ENCODE measurements around the gene NPC1L1.
A peak's percentile ranks its signal among the peaks of the same experiment; 100 is the strongest.

NPC1L1 gene, protein sequence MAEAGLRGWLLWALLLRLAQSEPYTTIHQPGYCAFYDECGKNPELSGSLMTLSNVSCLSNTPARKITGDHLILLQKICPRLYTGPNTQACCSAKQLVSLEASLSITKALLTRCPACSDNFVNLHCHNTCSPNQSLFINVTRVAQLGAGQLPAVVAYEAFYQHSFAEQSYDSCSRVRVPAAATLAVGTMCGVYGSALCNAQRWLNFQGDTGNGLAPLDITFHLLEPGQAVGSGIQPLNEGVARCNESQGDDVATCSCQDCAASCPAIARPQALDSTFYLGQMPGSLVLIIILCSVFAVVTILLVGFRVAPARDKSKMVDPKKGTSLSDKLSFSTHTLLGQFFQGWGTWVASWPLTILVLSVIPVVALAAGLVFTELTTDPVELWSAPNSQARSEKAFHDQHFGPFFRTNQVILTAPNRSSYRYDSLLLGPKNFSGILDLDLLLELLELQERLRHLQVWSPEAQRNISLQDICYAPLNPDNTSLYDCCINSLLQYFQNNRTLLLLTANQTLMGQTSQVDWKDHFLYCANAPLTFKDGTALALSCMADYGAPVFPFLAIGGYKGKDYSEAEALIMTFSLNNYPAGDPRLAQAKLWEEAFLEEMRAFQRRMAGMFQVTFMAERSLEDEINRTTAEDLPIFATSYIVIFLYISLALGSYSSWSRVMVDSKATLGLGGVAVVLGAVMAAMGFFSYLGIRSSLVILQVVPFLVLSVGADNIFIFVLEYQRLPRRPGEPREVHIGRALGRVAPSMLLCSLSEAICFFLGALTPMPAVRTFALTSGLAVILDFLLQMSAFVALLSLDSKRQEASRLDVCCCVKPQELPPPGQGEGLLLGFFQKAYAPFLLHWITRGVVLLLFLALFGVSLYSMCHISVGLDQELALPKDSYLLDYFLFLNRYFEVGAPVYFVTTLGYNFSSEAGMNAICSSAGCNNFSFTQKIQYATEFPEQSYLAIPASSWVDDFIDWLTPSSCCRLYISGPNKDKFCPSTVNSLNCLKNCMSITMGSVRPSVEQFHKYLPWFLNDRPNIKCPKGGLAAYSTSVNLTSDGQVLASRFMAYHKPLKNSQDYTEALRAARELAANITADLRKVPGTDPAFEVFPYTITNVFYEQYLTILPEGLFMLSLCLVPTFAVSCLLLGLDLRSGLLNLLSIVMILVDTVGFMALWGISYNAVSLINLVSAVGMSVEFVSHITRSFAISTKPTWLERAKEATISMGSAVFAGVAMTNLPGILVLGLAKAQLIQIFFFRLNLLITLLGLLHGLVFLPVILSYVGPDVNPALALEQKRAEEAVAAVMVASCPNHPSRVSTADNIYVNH (N-terminal part only)

DNA sequence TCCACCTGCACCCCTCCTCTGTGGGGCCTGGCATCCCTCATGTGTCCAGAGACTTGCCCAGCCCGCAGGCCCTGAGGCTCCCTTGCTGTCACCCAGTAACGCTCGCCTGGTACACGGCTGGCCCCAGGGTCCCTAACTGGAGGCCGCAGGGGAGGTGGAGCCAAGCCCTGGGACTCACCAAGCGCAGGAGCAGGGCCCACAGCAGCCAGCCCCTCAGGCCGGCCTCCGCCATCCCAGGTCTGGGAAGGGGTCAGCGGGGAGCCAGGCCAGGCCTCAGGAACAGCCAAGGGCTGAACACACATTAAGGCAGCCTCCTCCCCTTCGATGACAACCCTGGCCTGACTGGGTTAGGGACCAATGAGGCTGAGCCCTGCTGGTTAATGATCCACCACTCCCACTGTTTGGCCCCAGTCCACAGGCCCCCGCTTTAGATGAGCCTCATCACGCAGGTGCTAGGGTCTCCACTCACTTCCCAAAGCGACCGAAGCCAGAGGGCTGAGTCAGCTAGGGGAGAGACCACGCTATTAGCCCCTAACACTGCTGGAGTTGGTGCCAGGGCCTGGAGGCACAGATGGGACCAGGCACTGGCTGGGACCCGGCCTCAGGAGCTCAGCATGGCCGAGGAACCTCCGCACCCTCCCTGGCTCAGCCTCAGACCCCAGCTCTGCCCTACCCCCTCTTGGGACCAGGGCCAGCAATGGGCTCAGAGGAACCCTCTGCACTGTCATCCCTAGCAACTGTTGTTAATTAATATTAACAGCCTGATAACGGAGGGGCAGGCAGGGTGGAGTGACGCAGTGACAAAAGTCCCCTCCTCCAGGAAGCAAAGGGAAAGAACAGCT, at the start of gene NPC1L1:
Gene NPC1L1, minus strand, starts transcription at position 303 of the 842 bp plus-strand sequence. Its CDS starts 71 bp downstream, at position 232.
- no peak for DNase-seq

DNA sequence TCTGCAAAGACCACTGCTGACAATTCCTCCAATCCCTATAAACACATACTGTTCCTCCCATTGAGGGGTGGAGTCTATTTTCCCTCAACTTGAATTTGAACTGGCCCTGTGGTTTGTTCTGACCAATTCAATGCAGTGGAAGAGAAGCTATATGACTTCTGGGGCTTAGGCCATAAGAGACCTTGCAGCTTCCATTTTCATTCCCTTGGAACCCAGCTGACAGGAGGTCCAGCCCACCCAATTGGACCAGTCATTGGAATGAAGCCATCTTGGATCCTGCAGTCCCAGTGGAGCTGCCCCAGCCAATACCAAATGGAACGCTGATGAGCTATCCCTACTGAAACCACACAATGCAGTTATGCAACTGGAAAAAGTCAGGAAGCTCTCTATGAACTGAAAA, 49.8 kb upstream of the NPC1L1 start:
- DNase-seq, result no peak

DNA sequence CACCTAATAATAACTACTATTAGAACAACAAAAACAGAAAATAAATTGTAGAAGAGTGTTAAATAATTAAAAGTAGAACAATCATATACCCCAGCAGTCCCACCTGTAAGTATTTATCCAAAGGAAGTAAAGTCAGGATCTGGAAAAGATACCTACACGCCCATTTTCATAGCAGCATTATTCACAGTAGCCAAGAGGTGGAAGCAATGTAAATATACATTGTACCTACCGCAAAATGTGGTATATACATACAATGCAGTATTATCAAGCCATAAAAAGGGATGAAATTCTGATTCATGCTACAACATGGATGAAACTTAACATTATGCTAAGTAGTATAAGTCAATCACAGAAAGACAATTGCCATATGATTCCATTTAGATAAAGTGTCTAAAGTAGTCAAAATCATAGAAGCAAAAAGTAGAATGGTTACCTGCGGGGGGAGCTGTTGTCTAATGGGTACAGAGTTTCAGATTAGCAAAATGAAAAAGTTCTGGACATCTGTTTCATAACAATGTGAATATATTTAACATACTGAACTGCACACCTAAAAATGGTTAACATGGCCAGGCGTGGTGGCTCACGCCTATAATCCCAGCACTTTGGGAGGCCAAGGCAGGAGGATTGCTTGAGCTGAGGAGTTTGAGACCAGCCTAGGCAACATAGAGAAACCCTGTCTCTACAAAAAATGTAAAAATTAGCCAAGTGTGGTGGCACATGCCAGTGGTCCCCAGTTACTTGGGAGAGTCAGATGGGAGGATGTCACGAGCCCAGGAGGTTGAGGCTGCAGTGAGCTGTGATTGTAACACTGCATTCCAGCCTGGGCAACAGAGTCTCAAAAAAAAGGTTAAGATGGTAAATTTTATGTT, 46.9 kb upstream of the NPC1L1 start:
- DNase-seq, result peak; percentile 65

DNA sequence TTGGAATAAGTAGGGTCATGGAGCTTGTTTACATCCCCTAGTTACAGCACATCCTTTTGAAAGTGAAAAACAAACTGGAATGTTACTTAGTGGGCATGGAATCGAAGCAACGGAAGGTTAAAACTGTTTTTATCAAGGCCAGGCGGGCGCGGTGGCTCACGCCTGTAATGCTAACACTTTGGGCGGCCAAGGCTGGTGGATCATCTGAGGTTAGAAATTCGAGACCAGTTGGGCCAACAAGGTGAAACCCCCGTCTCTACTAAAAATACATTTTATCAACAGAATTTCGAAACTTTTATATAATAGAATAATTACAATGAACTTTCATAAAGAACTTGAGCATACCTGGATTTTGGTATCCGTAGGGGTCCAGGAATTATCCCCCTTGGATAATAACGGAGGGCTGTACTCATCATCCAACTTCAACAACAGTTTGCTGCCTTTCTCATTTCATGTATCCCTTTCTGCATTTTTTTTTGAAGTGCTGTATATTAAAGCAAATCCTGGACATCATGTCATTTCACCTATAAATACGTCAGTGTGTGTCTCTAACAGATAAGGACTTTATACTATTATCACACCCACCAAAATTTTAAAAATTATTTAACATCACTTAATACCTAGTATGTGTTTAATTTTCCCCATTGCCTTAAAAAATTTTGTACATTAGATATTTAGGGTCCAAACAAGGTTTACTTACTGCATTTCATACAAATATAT, 42.2 kb upstream of the NPC1L1 start:
- no peak for DNase-seq

DNA sequence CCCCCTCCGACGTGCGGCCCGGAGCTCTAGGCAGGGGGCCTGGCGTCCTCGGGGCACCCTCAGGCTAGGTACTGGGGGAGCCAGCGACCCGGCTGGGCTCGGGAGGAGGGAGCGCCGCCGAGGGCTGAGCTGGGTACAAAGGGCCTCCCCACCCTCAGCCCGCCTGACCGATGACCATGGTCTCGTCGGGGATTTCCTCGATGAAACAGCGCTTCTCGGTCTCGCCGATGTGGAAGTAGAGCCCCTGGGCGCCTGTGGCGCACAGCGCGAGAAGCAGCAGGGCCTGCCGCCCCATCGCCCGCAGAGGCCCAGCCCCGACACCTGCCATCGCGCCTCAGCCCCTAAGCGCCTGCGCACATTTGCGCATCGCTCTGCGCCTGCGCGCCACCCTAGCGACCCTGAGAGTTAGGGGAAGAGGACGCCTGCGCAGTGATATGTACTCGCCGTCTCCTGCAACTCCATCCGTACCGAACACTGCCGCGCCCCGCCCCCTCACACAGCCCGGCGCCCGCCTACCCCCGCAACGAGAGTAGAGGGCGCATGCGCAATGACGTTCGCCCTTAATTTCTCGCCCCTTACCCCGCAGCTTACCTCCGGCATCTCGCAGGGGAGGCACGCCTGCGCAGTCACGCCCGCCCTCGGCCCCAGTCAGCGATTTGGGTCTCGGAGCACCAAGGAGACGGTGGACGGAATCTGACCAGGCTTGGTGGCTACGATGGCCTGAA, 40.9 kb upstream of the NPC1L1 start, which contains the start of gene TMED4:
Gene TMED4, minus strand, starts transcription at position 353 of the 725 bp plus-strand sequence. Its CDS starts 25 bp downstream, at position 328.
- peak; percentile 100 for DNase-seq

DNA sequence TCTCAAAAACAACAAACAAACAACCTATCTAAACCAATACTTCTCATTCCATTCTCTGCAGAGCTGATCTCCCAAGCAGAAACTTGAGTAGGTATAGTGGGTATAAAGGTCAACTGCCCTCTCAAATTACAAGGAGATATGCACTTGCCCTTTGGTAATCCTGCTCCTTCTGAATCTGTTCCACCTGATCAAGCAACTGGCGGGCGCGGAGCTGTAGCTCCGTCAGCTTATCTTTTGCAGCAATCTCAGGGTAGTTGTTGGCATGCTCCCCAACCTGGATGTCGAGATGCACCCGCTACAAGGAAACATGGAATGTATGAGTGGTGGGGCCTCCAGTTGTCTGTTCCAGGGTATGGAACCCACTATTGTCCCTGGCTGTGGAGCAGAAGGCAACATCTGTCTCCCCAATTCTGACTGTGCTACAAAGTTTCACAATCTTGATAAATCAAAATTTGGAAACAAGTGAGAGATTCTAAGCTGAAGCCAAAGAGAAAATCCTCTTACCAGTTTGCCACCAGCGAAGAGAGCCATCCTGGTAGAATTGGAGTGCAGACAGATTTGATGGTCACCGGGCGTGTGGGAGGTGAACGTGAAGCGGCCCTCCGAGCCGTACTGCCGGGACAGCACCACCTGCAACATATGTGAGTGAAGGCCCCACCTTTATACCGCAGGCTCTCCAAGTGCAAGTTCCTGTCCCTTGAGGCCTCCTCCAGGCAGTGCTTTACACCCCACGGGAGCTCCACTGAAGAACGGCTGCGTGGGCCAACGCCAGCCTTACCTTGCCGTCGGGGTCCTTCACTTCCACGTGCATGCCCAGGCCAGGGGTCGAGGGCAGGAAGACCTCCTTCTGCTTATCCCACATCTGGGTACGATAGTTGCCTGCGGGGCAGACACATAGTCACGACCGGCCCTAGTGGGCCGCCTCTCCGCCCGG, 40.1 kb upstream of the NPC1L1 start:
- DNase-seq, result no peak

DNA sequence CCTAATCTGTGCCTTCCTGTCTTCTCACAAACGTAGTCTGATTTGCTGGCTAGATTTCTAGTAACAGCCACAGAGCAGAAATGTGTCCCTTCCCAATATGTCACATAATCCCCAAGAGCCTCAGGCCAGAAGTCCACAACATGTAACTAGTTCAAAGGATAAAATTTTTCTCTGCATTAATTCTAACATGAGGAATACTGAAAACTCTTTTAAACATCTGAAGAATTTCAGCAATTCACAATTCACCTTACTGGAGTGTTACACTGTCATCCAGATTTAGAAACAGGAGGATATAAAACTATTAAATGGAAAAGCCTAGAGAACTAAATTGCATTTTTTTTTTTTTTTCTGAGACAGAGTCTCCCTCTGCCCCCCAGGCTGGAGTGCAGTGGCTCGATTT, 35.1 kb upstream of the NPC1L1 start:
- DNase-seq, result no peak

DNA sequence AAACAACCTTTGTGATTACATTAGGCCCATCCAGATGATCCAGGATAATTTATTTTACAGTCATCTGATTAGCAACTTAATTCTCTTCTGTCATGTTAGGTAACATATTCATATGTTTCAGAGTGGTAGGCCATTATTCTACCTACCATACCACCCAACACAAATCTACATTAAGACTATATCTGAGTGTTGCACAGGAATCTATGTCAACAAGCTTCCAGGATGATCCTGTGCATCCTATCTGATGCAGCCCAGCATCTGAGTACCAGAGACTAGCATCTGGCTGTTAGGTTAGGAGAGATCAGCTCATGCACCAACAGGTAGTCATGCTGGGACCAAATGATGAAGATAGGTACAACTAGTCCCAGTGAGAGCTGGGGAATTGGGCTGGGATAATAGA, 33.9 kb upstream of the NPC1L1 start:
- DNase-seq, result no peak

DNA sequence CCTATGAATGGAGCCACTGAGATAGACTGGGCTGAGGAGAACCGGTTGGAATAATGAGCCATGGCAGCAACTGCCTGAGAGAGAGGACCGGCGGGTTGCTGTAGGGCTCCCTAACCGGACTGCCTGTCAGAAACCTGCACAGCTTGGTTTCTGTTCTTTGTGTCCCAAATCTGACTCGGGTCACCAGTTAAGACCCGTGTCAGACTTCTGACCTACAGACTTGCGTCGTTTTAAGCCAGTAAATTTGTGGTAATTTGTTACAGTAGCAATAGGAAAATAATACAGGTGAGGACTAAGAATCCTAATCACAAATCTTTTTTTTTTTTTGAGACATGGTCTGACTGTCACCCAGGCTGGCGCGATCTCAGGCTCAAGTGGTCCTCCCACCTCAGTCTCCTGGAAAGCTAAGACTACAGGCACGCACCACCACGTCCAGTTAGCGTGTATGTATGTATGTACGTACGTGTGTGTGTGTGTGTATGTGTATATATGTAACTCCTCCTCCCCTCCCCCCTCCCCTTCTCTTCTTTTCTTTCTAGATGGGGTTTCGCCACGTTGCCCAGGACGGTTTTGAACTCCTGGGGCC, 33.2 kb upstream of the NPC1L1 start:
- DNase-seq, result no peak

DNA sequence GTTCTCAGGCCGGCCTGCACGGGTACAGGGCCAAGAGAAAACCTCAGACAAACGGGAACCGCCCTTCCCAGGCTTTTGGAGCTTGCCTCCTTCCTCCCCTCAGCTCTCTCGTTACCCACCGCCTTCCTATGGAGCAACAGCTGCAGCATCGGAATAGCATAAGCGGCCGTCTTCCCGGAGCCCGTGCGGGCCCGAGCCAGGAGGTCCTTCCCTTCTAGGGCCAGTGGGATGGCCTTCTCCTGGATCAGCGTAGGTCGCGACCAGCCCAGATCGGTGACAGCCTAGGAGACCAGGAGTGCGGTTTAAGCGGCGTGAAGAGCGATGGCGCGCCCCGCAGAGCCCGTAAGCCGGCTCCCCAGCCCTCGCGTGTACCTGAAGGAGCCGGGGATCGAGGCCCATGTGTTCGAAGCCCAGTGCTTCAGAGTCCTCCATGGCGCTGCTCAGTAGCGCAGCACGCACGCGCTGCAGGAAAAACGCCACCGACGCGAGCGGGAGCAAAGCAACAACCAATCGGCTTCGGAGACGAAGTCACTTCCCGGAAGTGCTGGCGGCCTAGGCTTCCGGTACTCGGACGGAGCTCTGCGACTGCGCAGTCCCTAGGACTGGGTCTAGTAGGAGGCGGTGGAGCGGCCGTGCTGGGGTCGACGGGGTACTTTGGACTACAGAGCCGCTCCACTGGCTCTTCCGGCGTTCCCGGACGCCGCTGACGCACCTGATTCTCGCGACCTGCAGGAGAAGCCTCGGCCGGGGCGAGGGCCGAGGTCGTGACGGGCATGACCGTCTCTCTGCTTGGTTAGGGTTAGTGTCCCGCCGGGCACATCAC, 32.5 kb upstream of the NPC1L1 start, which contains the start of gene DDX56:
Gene DDX56, minus strand, starts transcription at position 445 of the 823 bp plus-strand sequence. Its CDS starts 13 bp downstream, at position 432.
- DNase-seq, result peak; percentile 96

DNA sequence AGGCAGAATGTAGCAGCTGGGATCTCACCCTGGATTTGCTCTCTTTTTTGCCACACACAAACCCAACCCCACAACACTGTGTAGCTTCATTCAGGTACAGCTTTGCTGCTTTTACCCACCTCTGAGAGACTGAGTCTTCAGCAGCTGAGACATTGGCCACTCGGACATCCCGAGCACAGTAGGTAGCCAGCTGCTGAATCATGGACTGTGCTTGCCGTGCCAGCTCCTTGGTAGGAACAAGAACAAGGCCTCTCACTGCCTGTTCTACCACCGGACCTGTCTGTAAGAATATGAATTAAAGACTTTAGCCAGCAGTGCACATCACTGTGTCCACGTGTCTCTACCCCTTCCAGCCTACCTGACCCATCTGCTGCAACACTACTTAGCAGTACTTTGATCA, 31.6 kb upstream of the NPC1L1 start:
- DNase-seq, result no peak

DNA sequence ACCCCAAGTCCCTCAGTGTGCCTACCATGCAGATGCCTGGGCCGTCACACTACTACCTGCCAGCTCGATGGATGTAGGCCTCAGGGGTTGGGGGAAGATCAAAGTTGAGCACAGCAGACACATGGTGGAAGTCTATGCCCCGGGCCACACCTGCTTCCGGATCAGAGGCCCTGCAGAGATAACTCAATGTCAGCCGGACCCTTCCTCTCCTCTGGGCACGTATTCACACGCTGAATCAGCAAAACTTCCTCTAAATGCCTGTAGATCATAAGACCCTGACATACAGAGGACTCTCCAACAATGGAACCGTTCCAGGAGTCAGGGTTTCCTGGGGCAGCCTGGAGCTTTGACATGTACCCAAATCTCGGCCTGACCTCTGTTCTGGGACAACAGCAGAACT, 28.8 kb upstream of the NPC1L1 start:
- DNase-seq, result no peak

DNA sequence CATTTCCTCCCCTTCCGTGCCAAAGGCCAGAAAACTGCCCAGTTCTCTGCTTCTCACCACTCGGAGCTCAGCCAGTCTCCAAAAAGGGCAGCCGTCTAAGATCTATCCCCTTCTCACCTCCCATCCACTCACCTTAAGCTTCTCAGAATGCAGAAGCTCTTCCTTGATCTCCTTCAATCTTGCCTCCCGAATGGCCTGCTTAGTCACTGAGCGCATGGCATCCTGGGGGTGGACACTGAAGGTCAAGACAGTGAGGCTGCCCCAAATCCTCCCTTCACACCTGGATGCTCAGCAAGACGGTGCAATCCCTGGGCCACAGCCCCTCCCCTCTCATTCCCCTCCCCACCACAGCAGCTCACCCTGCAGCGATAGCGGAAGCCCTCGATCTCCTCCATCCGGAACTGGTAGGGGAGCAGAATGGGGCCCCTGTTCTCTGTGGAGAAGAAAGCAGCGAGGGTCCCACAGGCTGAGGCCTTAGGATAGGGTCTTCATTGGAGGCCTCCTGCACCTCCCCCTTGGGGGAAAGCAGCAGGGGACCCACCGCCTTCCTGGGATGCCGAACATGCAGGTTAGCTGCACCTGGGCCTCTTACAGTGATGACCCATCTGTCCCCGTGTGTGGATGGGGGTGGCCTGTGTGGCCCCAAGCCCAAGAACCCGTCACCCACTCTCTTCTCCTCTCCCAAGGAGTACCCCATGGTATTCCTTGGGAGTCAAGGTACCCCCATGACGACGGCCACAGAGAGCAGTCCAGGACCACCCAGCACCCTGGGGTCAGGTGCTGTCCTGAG, 27.8 kb upstream of the NPC1L1 start:
- DNase-seq, result no peak

DNA sequence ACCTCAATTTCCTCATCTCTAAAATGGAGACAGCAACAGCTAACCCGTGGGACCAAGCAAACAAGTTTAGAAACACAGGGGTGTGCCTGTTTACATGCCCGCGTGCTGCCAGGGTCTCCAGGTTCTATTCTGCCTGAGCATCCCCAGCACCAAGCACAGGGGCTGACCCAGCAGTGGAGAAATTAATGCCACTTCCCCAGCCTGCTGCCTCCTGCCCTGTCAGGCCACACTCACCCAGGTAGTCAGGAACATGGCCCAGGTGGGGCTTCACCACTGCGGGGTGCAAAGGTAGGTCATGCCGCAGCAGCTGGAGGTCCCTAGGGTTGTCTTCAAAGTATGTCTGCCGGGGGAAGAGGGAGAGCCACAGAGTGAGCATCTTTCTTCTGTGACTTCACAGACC, 26.8 kb upstream of the NPC1L1 start:
- DNase-seq, result no peak

DNA sequence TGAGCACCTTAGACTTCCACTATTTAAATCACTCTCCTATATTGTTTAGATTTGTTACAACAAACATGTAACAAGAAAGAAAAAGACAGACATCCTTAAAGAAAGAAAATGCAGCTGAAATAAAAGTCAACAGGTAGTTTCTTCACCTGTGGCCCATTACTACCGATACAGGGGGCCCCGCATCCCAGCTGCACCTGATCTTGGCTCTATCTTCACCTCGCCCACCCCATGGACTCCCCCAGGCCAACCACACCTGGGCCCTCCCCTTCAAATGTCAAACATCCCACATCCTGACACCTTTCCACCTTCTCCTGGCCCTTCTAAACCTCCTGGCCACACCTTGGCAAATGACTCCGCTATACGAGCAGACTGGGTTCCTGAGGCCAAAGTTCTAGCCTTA, 25.6 kb upstream of the NPC1L1 start:
- DNase-seq, result no peak

Measured in right hindlimb (tissue), 1 donor.